Cardiac muscle cell (in vitro differentiated cells and primary cell): Measurements from ENCODE around the gene SECTM1. TPM values are rescaled to one million over a fixed set of nuclear protein-coding genes. Genes with fewer than 3 reads are reported as not detected.

Experiments used
- DNase-seq, 2 donors: peaks; one replicate each; pipeline versions ENCODE4 v3.0.0 to v3.0.0-alpha.2; 2010 to 2017; ENCODE audit warnings: low read depth in 1 of 2, low spot score in 1 of 2
- H3K27ac ChIP-seq: fragments of 200-600 bp; sonication (generic); 2 replicates; pipeline ENCODE4 v1.5.1; 2016
- H3K27me3 ChIP-seq: fragments of 200-600 bp; sonication (generic); 2 replicates; pipeline ENCODE4 v1.6.0; 2016; ENCODE audit warnings: control low read depth
- H3K36me3 ChIP-seq: fragments of 200-600 bp; sonication (generic); 2 replicates; pipeline ENCODE4 v1.5.1; 2016; ENCODE audit warnings: control low read depth
- H3K4me1 ChIP-seq: fragments of 200-600 bp; sonication (generic); 2 replicates; pipeline ENCODE4 v1.8.1; 2017; ENCODE audit warnings: low read depth, mild to moderate bottlenecking, mixed run types
- H3K4me3 ChIP-seq: fragments of 200-600 bp; sonication (generic); 2 replicates; pipeline ENCODE4 v1.5.1; 2016; ENCODE audit warnings: mild to moderate bottlenecking
- H3K9me3 ChIP-seq: fragments of 200-600 bp; sonication (generic); 2 replicates; pipeline ENCODE4 v1.5.1; 2017; ENCODE audit warnings: low read depth, mild to moderate bottlenecking, control low read depth
- polyA plus RNA-seq: library from polyadenylated mRNA; unstranded; fragments of >200 nt; fragmentation: Nextera tagmentation; extraction: Ambion mirVana; gene quantifications from 2 replicates; pipeline ENCODE4 v1.2.1, GENCODE V29; 2016
- total RNA-seq: library from RNA; depleted of rRNA; stranded (reverse); fragments of >200 nt; gene quantifications from 2 replicates; pipeline ENCODE4 v1.2.3, GENCODE V29; 2016
- TF ChIP-seq, protein P1 (sequence below): IDR thresholded peaks from 2 replicates; pipeline ENCODE4 v1.5.1; 2012; ENCODE audit warnings: low read depth, mild to moderate bottlenecking, low read length

Gene SECTM1
- total and polyA plus RNA-seq, 2 experiments from 2014 or later, result not detected

- no peaks in the 10 kb centered on the region for H3K9me3 ChIP-seq
- no peak overlapping the region for H3K27ac ChIP-seq
- H3K4me3 ChIP-seq, result no peak overlapping the region
- no peaks in the 10 kb centered on the region for H3K27me3 ChIP-seq
- no peaks in the 10 kb centered on the region for H3K36me3 ChIP-seq
- peak in 1 of 2 donors; percentile 24 for DNase-seq
- TF ChIP-seq, protein P1, sequence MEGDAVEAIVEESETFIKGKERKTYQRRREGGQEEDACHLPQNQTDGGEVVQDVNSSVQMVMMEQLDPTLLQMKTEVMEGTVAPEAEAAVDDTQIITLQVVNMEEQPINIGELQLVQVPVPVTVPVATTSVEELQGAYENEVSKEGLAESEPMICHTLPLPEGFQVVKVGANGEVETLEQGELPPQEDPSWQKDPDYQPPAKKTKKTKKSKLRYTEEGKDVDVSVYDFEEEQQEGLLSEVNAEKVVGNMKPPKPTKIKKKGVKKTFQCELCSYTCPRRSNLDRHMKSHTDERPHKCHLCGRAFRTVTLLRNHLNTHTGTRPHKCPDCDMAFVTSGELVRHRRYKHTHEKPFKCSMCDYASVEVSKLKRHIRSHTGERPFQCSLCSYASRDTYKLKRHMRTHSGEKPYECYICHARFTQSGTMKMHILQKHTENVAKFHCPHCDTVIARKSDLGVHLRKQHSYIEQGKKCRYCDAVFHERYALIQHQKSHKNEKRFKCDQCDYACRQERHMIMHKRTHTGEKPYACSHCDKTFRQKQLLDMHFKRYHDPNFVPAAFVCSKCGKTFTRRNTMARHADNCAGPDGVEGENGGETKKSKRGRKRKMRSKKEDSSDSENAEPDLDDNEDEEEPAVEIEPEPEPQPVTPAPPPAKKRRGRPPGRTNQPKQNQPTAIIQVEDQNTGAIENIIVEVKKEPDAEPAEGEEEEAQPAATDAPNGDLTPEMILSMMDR, result no peak
- peaks cover 3% of the 10 kb centered on the region for H3K4me1 ChIP-seq
These were observed 22.3 kb upstream of the SECTM1 start for GRCh38 chr17:82355770-82356427.

- H3K4me1 ChIP-seq, result peaks cover 3% of the 10 kb centered on the region
These were observed 21.3 kb upstream of the SECTM1 start for GRCh38 chr17:82354804-82355308.

GRCh38 chr17:82353484-82353883, 19.9 kb upstream of the SECTM1 start:
- no peak for DNase-seq
- peaks cover 3% of the 10 kb centered on the region for H3K4me1 ChIP-seq
- TF ChIP-seq, protein P1, result no peak

More at GRCh38 chr17:82354804-82355308, 21.3 kb upstream of the SECTM1 start:
- Histone ChIP-seq H3K27me3 (no peaks in the 10 kb centered on the region), H3K4me3 (no peak overlapping the region), H3K9me3 (no peaks in the 10 kb centered on the region), H3K27ac (no peak overlapping the region), H3K36me3 (no peaks in the 10 kb centered on the region)
- TF ChIP-seq, protein P1, result no peak
- DNase-seq, result no peak

GRCh38 chr17:82351713-82352488, 18.3 kb upstream of the SECTM1 start:
- H3K27me3 ChIP-seq, result no peaks in the 10 kb centered on the region
- no peaks in the 10 kb centered on the region for H3K36me3 ChIP-seq
- H3K27ac ChIP-seq, result no peak overlapping the region
- TF ChIP-seq, protein P1, result peak; percentile 93
- H3K9me3 ChIP-seq, result no peaks in the 10 kb centered on the region
- peaks cover 3% of the 10 kb centered on the region for H3K4me1 ChIP-seq
- peak; percentile 94 for DNase-seq
- no peak overlapping the region for H3K4me3 ChIP-seq

More at GRCh38 chr17:82353484-82353883, 19.9 kb upstream of the SECTM1 start:
- Histone ChIP-seq H3K4me3 (no peak overlapping the region), H3K36me3 (no peaks in the 10 kb centered on the region), H3K27ac (no peak overlapping the region), H3K27me3 (no peaks in the 10 kb centered on the region), H3K9me3 (no peaks in the 10 kb centered on the region)

GRCh38 chr17:82351254-82351712, 17.7 kb upstream of the SECTM1 start:
- no peak overlapping the region for H3K4me3 ChIP-seq
- H3K36me3 ChIP-seq, result no peaks in the 10 kb centered on the region
- no peaks in the 10 kb centered on the region for H3K9me3 ChIP-seq
- no peaks in the 10 kb centered on the region for H3K27me3 ChIP-seq
- H3K4me1 ChIP-seq, result no peaks in the 10 kb centered on the region
- TF ChIP-seq, protein P1, result no peak
- DNase-seq, result no peak
- no peak overlapping the region for H3K27ac ChIP-seq
